Stimulated activated CD8-positive, alpha-beta memory T cell treated with anti-CD3 and anti-CD28 coated beads, Interleukin-4, amount 100 ng/mL, for 4 hours (primary cell): ENCODE results near the gene RAD50.
"Not testable (repeated sequence)": the region's sequence is repeated elsewhere in the genome, so short reads cannot be mapped to it uniquely, and the experiment has no call there.

Experiments
- DNase-seq, 2 donors: peaks; one replicate each; pipeline ENCODE4 v3.0.0-alpha.2; 2020; ENCODE audit warnings: low read depth in 2 of 2, low spot score in 1 of 2

Gene RAD50

DNA sequence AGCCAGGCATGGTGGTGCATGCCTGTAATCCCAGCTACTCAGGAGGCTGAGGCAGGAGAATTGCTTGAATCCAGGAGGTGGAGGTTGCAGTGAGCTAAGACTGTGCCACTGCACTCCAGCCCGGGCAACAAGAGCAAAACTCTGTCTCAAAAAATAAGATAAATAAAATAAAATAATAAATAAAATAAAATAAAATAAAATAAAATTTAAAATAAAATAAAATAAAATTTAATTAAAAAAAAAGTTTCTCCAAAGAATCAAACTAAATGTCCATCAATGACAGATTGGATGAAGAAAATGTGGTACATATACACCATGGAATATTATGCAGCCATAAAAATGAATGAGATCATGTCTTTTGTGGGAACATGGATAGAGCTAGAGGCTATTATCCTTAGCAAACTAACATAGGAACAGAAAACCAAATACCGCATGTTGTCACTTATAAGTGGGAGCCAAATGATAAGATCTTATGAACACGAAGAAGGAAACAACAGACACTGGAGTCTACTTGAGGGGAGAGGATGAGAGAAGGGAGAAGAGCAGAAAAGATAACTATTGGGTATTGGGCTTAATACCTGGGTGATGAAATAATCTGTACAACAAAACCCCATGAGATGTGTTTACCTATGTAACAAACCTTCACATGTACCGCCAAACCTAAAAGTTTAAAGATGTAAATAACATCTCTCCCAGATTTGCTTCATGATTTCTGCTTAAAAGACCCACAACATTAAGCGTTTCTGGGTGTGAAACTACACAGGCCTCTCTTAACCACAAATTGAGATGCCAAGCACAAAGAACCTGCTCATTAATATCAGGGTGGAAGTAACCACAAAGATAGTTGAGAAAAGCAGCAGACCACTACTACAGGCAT is 135.2 kb downstream of the RAD50 start:
- not testable (repeated sequence) for DNase-seq

GRCh38 chr5:132692632-132692967 is 135.8 kb downstream of the RAD50 start:
- DNase-seq, result no peak
